ENCODE results near the gene CRIM1.

DNA sequence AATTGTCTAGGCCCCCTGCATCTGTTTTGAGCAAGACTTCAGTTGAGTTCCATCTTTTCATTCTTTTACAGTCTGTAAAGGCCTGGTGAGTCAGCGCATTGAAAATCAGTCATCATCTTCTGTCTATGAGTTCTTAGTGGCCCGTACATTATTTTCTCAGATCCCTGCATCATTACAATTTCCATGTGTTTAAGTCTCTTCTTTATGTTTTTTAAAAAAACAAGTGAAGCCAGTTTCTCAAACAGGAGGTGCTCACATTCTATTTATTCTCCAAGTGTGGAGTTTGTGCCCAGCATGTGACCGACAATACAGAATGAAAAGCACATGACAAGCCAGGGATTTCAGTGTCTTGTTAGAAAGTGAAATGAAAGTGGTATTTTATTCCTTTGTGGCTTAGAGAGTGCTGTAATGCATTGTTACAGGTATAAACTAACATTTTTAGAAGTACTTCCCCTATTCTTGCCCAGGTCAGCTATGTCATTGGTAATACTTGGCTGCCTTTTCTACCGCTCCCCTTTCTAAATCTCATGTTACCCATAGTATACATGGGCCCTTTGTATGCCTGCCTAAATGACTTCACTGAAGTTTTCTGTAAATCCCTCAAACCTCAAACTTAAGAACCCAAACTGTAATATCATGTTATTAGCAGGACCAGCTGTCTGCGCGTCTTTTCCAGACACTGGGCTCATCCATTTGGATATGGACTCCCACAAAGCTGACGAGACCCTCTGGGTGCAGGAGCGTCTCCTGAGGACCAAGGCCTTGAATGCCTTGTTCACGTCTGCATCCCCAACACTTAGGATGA lies 174.8 kb downstream of the CRIM1 start:
- no peak for TF ChIP-seq CTCF (conservative IDR thresholded peaks at IDR 0.05 in 1 of 2, IDR thresholded peaks at IDR 0.05 in 1 of 2; ENCODE audit: low read depth in 1 of 2, low read length in 2 of 2)
- TF ChIP-seq EZH2 (IDR thresholded peaks at IDR 0.05; ENCODE audit: low read length, missing control alignments) = no peak

Measured in fibroblast of lung (primary cell).